ENCODE results near the gene PALD1.

DNA sequence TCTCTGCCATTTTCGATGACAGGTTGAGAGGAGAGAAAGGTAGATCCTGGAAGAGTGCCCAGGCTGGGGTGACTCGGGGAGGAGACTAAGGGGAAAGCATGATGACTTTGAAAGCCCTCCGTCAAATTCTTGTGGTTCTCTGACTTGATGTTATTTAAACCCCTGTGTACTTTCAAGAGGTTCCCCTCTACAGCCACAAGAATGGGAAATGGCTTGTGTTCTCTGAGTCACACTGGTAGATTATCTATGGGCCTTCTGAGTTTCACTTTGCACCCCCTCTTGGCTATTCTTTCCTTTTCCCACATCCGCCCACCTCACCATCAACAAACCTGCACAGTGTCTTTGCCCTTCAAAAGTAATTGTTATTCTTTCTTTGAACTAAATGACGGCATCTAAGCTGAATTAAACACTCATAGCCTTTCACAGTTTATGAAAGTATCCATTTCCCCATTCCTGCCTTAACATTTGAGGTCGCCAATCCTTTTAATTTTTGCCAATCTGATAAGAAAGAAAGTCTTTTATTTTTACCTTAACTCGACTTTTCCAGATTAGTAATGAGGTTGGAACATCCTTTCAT is 99.9 kb downstream of the PALD1 start:
- TF ChIP-seq REST (IDR thresholded peaks at IDR 0.05; ENCODE audit: borderline replicate concordance) (peak; percentile 9; the same call in 1 of the 2 replicates), REST (CRISPR knock-in tag; IDR thresholded peaks at IDR 0.05; ENCODE audit: low read depth) (no peak), ZNF316 (IDR thresholded peaks at IDR 0.05) (no peak), SREBF1 (IDR thresholded peaks at IDR 0.05; ENCODE audit: borderline replicate concordance, low read depth, low read length) (no peak), NFIC (IDR thresholded peaks at IDR 0.05) (peak; percentile 55), EP300 (IDR thresholded peaks at IDR 0.05; ENCODE audit: low read length) (peak; percentile 35; the same call in 1 of the 2 replicates)
